DMS153 treated with DMSO at 0.1 percent for 48 hours (cell line): ENCODE results near the gene AHCYL1.

Experiments used
- DNase-seq: peaks from one replicate; lab custom pipeline; 2025; ENCODE audit not compliant: unreplicated experiment; lab: John Stamatoyannopoulos, UW

AHCYL1 gene

GRCh38 chr1:109975718-109976117 lies 8.8 kb upstream of the AHCYL1 start:
- DNase-seq, result no peak

GRCh38 chr1:109976762-109977161 lies 7.8 kb upstream of the AHCYL1 start:
- DNase-seq, result no peak

GRCh38 chr1:109977225-109977624 lies 7.3 kb upstream of the AHCYL1 start:
- no peak for DNase-seq

- no peak for DNase-seq
These were observed 6.7 kb upstream of the AHCYL1 start for GRCh38 chr1:109977657-109978378.

- DNase-seq, result no peak
These were observed 5.6 kb upstream of the AHCYL1 start for GRCh38 chr1:109978761-109979488.

GRCh38 chr1:109979489-109980091 lies 5.0 kb upstream of the AHCYL1 start:
- DNase-seq, result no peak

- no peak for DNase-seq
These were observed 4.1 kb upstream of the AHCYL1 start for GRCh38 chr1:109980324-109981003.

GRCh38 chr1:109981004-109981335 lies 3.6 kb upstream of the AHCYL1 start:
- no peak for DNase-seq

GRCh38 chr1:109983380-109984189 lies 980 bp upstream of the AHCYL1 start:
- no peak for DNase-seq

- no peak for DNase-seq
These were observed 442 bp upstream of the AHCYL1 start for GRCh38 chr1:109984190-109984455.

- DNase-seq, result no peak
These were observed 885 bp downstream of the AHCYL1 start for GRCh38 chr1:109985247-109986053.

- no peak for DNase-seq
These were observed 1.5 kb downstream of the AHCYL1 start for GRCh38 chr1:109986054-109986444.

GRCh38 chr1:109988349-109988914 lies 3.9 kb downstream of the AHCYL1 start:
- DNase-seq, result no peak

GRCh38 chr1:109989506-109990301 lies 5.1 kb downstream of the AHCYL1 start:
- no peak for DNase-seq

GRCh38 chr1:109990302-109990653 lies 5.7 kb downstream of the AHCYL1 start:
- no peak for DNase-seq

- DNase-seq, result no peak
These were observed 6.9 kb downstream of the AHCYL1 start for GRCh38 chr1:109991400-109991925.

GRCh38 chr1:109993885-109994284 lies 9.3 kb downstream of the AHCYL1 start:
- no peak for DNase-seq

GRCh38 chr1:109994654-109995053 lies 10.1 kb downstream of the AHCYL1 start:
- DNase-seq, result no peak

- DNase-seq, result no peak
These were observed 11.0 kb downstream of the AHCYL1 start for GRCh38 chr1:109995536-109995935.
